Left renal cortex interstitium (tissue), 4 donors: ENCODE results near the gene GADD45A. TPM values are rescaled to one million over a fixed set of nuclear protein-coding genes. Genes with fewer than 3 reads are reported as not detected.

Experiments
- DNase-seq, 4 donors: peaks; one replicate each; pipeline ENCODE4 v3.0.0-alpha.2; 2013; ENCODE audit warnings: low read depth in 4 of 4, low spot score in 2 of 4, missing footprints in 1 of 4
- polyA plus RNA-seq, 4 donors: library from polyadenylated mRNA; unstranded; fragments of 120-200 nt; gene quantifications; one replicate each; pipeline ENCODE4 v1.2.1, GENCODE V29; 2013; ENCODE audit not compliant: insufficient read length in 4 of 4

The GADD45A gene
- polyA plus RNA-seq, 4 donors = 107 to 130 (median 130) TPM

GRCh38 chr1:67687649-67688048, 2.6 kb downstream of the GADD45A start:
- DNase-seq = no peak

GRCh38 chr1:67688526-67689219, 3.7 kb downstream of the GADD45A start:
- no peak for DNase-seq

- no peak for DNase-seq
These were observed 4.4 kb downstream of the GADD45A start for GRCh38 chr1:67689267-67690017.

GRCh38 chr1:67690018-67690363, 5.0 kb downstream of the GADD45A start:
- no peak for DNase-seq

- no peak for DNase-seq
These were observed 5.4 kb downstream of the GADD45A start for GRCh38 chr1:67690411-67690810.

GRCh38 chr1:67691712-67692111, 6.7 kb downstream of the GADD45A start:
- no peak for DNase-seq

GRCh38 chr1:67695963-67696362, 11.0 kb downstream of the GADD45A start:
- DNase-seq = no peak

GRCh38 chr1:67696708-67697107, 11.7 kb downstream of the GADD45A start:
- no peak for DNase-seq

- no peak for DNase-seq
These were observed 15.2 kb downstream of the GADD45A start for GRCh38 chr1:67700220-67700619.

- DNase-seq = no peak
These were observed 15.8 kb downstream of the GADD45A start for GRCh38 chr1:67700692-67701410.

GRCh38 chr1:67701876-67702275, 16.9 kb downstream of the GADD45A start:
- DNase-seq = no peak

GRCh38 chr1:67704351-67704750, 19.4 kb downstream of the GADD45A start:
- no peak for DNase-seq

- DNase-seq = no peak
These were observed 20.9 kb downstream of the GADD45A start for GRCh38 chr1:67705735-67706453.

GRCh38 chr1:67708606-67709005, 23.6 kb downstream of the GADD45A start:
- DNase-seq = no peak

- no peak for DNase-seq
These were observed 25.4 kb downstream of the GADD45A start for GRCh38 chr1:67710417-67710816.

GRCh38 chr1:67711158-67711854, 26.3 kb downstream of the GADD45A start:
- no peak for DNase-seq

- no peak for DNase-seq
These were observed 26.8 kb downstream of the GADD45A start for GRCh38 chr1:67711855-67712212.

- no peak for DNase-seq
These were observed 28.3 kb downstream of the GADD45A start for GRCh38 chr1:67713057-67713846.

- no peak for DNase-seq
These were observed 30.8 kb downstream of the GADD45A start for GRCh38 chr1:67715819-67716218.

GRCh38 chr1:67716800-67717199, 31.8 kb downstream of the GADD45A start:
- DNase-seq = no peak
